ENCODE measurements around the gene UGT1A4. TPM values are rescaled to one million over a fixed set of nuclear protein-coding genes. Genes with fewer than 3 reads are reported as not detected.

UGT1A4 gene
- total RNA-seq, 1 experiment from 2014 or later, result not detected

GRCh38 chr2:233820774-233821105 lies 102.2 kb downstream of the UGT1A4 start:
- Histone ChIP-seq H2AK5ac (ENCODE audit: insufficient read length, low read length) (no peak overlapping the region), H3K9me3 (ENCODE audit: control insufficient read depth, low read depth, low read length) (no peaks in the 10 kb centered on the region), H3T11ph (ENCODE audit: low read length) (no peak overlapping the region), H2AFZ (ENCODE audit: low read length) (no peak overlapping the region), H2BK120ac (ENCODE audit: low read depth, low read length, poor library complexity, severe bottlenecking) (no peak overlapping the region), H3K9ac (ENCODE audit: extremely low read depth, insufficient read length, low read length) (no peak overlapping the region), H3K14ac (ENCODE audit: insufficient read depth, low read length) (no peak overlapping the region), H2BK5ac (ENCODE audit: insufficient read length, low read length) (no peak overlapping the region), H3K18ac (ENCODE audit: insufficient read length, low read depth, low read length) (no peak overlapping the region), H3K23ac (ENCODE audit: insufficient read length, low read depth, low read length) (no peak overlapping the region), H4K8ac (replicated peaks; ENCODE audit: insufficient read length, low read depth, low read length) (no peak overlapping the region), H4K20me1 (ENCODE audit: control insufficient read depth, insufficient read depth, insufficient read length) (no peaks in the 10 kb centered on the region), H3K27me3 (ENCODE audit: insufficient read depth, low read length) (no peaks in the 10 kb centered on the region), H4K5ac (ENCODE audit: insufficient read length, low read depth, low read length) (no peak overlapping the region), H3K56ac (ENCODE audit: insufficient read length, low read depth, low read length) (no peak overlapping the region), H3K79me2 (ENCODE audit: insufficient read depth, low read length) (no peaks in the 10 kb centered on the region), H3K4me2 (ENCODE audit: insufficient read depth, insufficient read length, low read length) (no peak overlapping the region), H4K91ac (ENCODE audit: insufficient read length, low read depth, low read length) (no peak overlapping the region), H3K27ac (ENCODE audit: insufficient read length, low read depth, low read length) (no peak overlapping the region), H3K4me1 (ENCODE audit: insufficient read depth, low read length) (no peaks in the 10 kb centered on the region), H3K4ac (ENCODE audit: low read depth, low read length) (no peak overlapping the region), H2BK20ac (ENCODE audit: low read depth, low read length, poor library complexity, severe bottlenecking) (no peak overlapping the region), H3K79me1 (ENCODE audit: insufficient read depth, low read depth, low read length, poor library complexity, severe bottlenecking) (no peaks in the 10 kb centered on the region), H3K23me2 (ENCODE audit: insufficient read length, low read depth, low read length, poor library complexity, severe bottlenecking) (no peaks in the 10 kb centered on the region), H2BK15ac (ENCODE audit: low read depth, low read length) (no peak overlapping the region), H2BK12ac (ENCODE audit: insufficient read length, low read depth, low read length) (no peak overlapping the region)
- Mint-ChIP-seq H3K4me1 (no peaks in the 10 kb centered on the region; a peak in 1 of 4 replicates), H3K9me3 (peaks cover 0 to 1% of the 10 kb centered on the region in 2 experiments; a peak in 3 of 5 replicates), H3K27me3 (ENCODE audit: low read depth) (peaks cover 1% of the 10 kb centered on the region; the same call in 1 of the 2 replicates), H3K36me3 (ENCODE audit: insufficient read depth in 1 of 3, low read depth in 3 of 3) (no peaks in the 10 kb centered on the region), H3K4me3 (no peak overlapping the region), H3K27ac (no peak overlapping the region)
- TF ChIP-seq, protein P1, sequence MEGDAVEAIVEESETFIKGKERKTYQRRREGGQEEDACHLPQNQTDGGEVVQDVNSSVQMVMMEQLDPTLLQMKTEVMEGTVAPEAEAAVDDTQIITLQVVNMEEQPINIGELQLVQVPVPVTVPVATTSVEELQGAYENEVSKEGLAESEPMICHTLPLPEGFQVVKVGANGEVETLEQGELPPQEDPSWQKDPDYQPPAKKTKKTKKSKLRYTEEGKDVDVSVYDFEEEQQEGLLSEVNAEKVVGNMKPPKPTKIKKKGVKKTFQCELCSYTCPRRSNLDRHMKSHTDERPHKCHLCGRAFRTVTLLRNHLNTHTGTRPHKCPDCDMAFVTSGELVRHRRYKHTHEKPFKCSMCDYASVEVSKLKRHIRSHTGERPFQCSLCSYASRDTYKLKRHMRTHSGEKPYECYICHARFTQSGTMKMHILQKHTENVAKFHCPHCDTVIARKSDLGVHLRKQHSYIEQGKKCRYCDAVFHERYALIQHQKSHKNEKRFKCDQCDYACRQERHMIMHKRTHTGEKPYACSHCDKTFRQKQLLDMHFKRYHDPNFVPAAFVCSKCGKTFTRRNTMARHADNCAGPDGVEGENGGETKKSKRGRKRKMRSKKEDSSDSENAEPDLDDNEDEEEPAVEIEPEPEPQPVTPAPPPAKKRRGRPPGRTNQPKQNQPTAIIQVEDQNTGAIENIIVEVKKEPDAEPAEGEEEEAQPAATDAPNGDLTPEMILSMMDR (conservative IDR thresholded peaks at IDR 0.05), result no peak
- WGBS (ENCODE audit: extremely low coverage, insufficient read length, low lambda C conversion rate), result no CpG with 5 or more reads among the region's 6 CpGs
- peak; percentile 17 for DNase-seq
